HG02678 (cell line): Measurements from ENCODE around the gene DDA1.

Source experiments
- ATAC-seq: cut with Tn5 transposase; IDR thresholded peaks from one replicate; pipeline ENCODE4 v1.9.1; 2021; ENCODE audit warnings: mild to moderate bottlenecking, moderate library complexity; ENCODE audit not compliant: unreplicated experiment

DDA1 gene

GRCh38 chr19:17311455-17312188 lies 2.3 kb downstream of the DDA1 start:
- ATAC-seq, result no peak

GRCh38 chr19:17312189-17313113 lies 3.1 kb downstream of the DDA1 start:
- no peak for ATAC-seq

- ATAC-seq, result no peak
These were observed 4.7 kb downstream of the DDA1 start for GRCh38 chr19:17314007-17314593.

- no peak for ATAC-seq
These were observed 9.6 kb downstream of the DDA1 start for GRCh38 chr19:17318966-17319365.

GRCh38 chr19:17319473-17320238 lies 10.3 kb downstream of the DDA1 start:
- no peak for ATAC-seq

DNA sequence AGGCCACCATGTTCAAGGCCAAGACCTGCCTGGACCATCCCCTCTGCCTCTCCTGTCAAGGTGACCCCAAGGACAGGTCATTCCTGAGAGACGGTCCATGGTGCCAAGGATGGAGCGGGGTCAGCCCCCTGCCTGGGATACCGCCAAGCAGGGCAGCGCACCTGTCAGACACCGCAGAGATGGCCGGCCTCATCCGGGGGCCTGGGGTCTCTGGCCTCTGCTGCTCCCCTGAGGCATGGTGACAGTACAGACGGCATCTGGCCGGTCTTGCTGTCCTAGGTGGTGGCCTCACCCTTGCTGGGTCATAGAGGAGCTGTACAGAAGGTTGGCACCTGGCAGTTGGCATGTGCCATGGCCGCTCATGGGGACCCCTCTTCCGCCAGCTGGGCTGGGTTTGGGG lies 11.1 kb downstream of the DDA1 start:
- ATAC-seq, result no peak

GRCh38 chr19:17321655-17322489 lies 12.5 kb downstream of the DDA1 start:
- no peak for ATAC-seq

GRCh38 chr19:17322854-17323253 lies 13.5 kb downstream of the DDA1 start:
- no peak for ATAC-seq

- no peak for ATAC-seq
These were observed 14.1 kb downstream of the DDA1 start for GRCh38 chr19:17323300-17323963.

GRCh38 chr19:17323964-17324332 lies 14.6 kb downstream of the DDA1 start:
- ATAC-seq, result no peak

DNA sequence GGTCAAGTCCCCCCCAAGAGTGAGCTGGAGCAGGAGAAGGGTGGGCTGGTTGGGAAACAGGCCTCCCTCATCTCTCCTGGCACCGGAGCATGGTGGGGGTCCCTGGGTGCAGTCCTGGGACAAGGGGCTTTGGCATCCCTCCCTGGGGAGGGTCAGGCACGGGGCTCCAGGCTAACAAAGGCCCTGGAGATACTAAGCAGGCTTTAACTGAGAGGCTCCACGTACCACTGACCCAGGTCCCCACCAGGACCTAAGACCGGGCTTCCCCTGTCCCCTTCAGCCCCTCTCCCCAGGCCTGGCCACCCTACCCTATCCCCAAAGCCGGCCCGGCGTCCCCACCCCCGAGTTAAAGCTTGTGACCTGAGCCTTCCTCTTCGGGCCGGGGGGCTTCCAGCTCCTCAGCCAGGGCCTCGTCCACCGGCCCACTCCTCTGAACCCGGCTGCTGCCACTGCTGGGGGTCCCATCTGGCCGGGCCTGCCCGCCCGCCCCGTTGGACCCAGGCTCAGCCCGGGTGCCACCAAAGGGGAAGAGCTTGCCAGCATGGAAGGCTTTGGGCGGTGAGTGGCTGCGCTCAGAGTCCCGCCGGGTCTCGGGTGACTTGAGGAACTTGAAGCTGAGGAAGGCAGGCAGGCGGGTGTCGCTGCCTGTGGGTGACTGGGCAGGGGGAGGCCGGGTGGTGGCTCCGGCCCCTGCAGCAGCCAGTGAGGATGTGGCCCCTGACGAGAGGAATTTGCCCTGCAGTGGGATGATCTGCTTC lies 15.2 kb downstream of the DDA1 start:
- no peak for ATAC-seq

DNA sequence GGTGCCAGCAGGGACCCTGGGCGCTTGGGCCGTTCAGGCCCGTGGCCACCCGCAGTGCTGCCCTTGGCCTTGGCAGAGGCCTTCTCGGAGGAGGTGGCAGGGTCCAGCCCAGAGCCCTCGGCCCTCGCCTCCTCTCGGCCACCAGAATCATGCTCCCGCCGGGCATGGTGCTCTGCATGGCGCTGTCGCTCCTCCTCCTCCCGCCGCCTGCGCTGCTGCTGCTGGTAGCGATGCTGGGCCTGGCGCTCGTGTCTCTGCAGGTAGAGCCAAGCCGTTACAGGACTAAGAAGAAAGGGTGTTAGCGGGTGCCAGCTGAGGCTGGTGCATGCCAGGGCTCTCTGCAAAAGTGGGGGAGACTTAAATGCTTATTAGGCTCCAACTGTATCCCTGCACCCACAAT lies 15.8 kb downstream of the DDA1 start:
- ATAC-seq, result no peak

DNA sequence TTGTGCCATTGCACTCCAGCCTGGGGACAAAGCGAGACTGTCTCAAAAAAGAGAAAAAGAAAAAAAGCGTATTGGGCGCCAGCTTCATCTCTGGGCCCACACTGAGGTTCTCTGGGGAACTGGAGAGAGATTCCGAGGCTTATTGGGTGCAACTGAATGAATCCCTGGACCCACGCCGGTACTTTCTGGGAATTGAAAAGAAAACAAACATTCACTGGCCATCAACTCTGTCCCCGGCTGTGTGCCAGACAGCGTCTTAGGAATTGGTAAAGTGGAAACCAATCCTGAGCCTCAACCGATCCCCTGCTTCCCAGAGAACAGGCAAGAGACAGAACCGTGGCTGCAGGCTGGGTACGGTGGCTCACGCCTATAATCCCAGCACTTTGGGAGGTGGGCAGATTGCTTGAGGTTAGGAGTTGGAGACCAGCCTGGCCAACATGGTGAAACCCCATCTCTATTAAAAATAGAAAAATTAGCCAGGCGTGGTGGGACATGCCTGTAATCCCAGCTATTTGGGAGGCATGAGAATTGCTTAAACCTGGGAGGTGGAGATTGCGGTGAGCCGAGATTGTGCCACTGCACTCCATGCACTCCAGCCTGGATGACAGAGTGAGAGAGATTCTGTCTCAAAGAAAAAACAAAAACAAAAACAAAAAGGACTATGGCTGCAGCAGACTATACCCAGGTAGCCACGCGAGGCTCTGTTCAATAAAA lies 16.7 kb downstream of the DDA1 start:
- no peak for ATAC-seq

GRCh38 chr19:17326595-17326966 lies 17.2 kb downstream of the DDA1 start:
- ATAC-seq, result no peak

- ATAC-seq, result no peak
These were observed 17.8 kb downstream of the DDA1 start for GRCh38 chr19:17327068-17327653.

- no peak for ATAC-seq
These were observed 18.5 kb downstream of the DDA1 start for GRCh38 chr19:17327654-17328516.
